Lower leg skin (tissue), 4 donors: ENCODE measurements around the gene SLC43A1. TPM values are rescaled to one million over a fixed set of nuclear protein-coding genes. Genes with fewer than 3 reads are reported as not detected.

Experiments
- DNase-seq, 2 donors: peaks; one replicate each; pipeline ENCODE4 v3.0.0-alpha.2; 2019; ENCODE audit warnings: low spot score in 2 of 2
- H3K4me3 ChIP-seq: fragments of 200-600 bp; sonication (generic); 2 replicates; pipeline ENCODE4 v1.5.1; 2017; ENCODE audit warnings: mild to moderate bottlenecking, low read depth; ENCODE audit not compliant: poor library complexity, severe bottlenecking
- POLR2A ChIP-seq, 2 donors: fragments of 450-650 bp; IDR thresholded peaks; one replicate each; pipeline ENCODE4 v1.6.1; 2016 to 2017; ENCODE audit warnings: antibody characterized with exemption in 2 of 2, mild to moderate bottlenecking in 1 of 2, moderate library complexity in 1 of 2
- WGBS, 2 donors: methylation state at CpG; one replicate each; pipeline ENCODE4 v1.1.5; 2018; 5-methylcytosine and 5-hydroxymethylcytosine counted together
- intact Hi-C: fragments of 100-400 bp; cut with DNase I; formaldehyde crosslinking; loops from one replicate; pipeline ENCODE4 v1.15.0; 2023; ENCODE audit warnings: low total_unique reads
- total RNA-seq, 4 donors: library from RNA; depleted of rRNA; stranded (reverse); fragments of >200 nt; gene quantifications; one replicate each; pipeline ENCODE4 v1.1.0, GENCODE V29; 2016
- TF ChIP-seq, protein P1 (sequence below), 3 donors: fragments of 450-650 bp; IDR thresholded peaks; one replicate each; pipeline ENCODE4 v1.5.1; 2016; ENCODE audit warnings: antibody characterized with exemption in 3 of 3, mild to moderate bottlenecking in 3 of 3, moderate library complexity in 2 of 3

Gene SLC43A1
- total RNA-seq, 4 donors from 2014 or later = 15.9 to 20.2 (median 18.3) TPM

DNA sequence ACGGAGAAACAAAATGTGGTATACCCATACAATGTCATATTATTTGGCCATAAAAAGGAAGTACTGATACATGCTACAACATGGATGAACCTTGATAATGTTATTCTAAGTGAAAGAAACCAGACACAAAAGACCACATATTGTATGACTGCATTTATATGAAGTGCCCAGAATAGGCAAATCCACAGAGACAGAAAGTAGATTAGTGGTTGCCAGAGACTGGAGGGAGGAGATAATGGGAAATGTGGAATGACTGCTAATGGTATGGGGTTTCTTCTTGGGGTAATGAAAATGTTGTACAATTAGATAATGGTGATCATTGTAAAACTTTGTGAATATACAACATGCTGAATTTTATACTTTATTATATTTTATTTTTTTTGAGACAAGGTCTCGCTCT, 5.6 kb upstream of the SLC43A1 start:
- DNase-seq = no peak
- 89 to 91% methylated on average over 2 of the region's 2 CpGs for WGBS, 2 donors
- H3K4me3 ChIP-seq = no peak overlapping the region
- intact Hi-C loops = loop anchor here (10.0 kb wide), 1 partner anchor 176 kb away; no protein-coding TSS in a partner anchor
- TF ChIP-seq, protein P1, sequence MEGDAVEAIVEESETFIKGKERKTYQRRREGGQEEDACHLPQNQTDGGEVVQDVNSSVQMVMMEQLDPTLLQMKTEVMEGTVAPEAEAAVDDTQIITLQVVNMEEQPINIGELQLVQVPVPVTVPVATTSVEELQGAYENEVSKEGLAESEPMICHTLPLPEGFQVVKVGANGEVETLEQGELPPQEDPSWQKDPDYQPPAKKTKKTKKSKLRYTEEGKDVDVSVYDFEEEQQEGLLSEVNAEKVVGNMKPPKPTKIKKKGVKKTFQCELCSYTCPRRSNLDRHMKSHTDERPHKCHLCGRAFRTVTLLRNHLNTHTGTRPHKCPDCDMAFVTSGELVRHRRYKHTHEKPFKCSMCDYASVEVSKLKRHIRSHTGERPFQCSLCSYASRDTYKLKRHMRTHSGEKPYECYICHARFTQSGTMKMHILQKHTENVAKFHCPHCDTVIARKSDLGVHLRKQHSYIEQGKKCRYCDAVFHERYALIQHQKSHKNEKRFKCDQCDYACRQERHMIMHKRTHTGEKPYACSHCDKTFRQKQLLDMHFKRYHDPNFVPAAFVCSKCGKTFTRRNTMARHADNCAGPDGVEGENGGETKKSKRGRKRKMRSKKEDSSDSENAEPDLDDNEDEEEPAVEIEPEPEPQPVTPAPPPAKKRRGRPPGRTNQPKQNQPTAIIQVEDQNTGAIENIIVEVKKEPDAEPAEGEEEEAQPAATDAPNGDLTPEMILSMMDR (IDR thresholded peaks at IDR 0.05) = no peak

DNA sequence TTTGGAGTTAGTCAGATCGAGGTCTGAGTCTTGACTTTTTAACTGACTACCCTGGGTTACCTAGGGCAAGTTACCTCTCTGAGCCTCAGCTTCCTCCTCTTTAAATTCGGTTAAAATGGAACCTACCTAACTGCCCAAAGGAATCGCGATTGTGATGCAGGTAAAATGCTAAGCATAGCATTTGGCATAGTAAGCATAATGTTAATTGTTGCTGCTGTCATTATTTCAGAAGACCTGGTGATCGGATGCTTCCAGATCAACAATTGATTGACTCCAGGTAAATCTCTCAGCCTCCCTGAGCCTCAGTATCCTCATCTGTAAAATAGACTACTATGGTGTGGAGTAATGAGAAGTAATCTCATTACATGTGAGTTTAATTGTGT, 550 bp upstream of the SLC43A1 start:
- intact Hi-C loops = no loop called here
- H3K4me3 ChIP-seq = peak overlapping the region; percentile 79
- TF ChIP-seq POLR2A (IDR thresholded peaks at IDR 0.05) = no peak
- TF ChIP-seq, protein P1 (IDR thresholded peaks at IDR 0.05) = no peak
- 13 to 18% methylated on average over 5 of the region's 5 CpGs for WGBS, 2 donors
- DNase-seq = no peak

DNA sequence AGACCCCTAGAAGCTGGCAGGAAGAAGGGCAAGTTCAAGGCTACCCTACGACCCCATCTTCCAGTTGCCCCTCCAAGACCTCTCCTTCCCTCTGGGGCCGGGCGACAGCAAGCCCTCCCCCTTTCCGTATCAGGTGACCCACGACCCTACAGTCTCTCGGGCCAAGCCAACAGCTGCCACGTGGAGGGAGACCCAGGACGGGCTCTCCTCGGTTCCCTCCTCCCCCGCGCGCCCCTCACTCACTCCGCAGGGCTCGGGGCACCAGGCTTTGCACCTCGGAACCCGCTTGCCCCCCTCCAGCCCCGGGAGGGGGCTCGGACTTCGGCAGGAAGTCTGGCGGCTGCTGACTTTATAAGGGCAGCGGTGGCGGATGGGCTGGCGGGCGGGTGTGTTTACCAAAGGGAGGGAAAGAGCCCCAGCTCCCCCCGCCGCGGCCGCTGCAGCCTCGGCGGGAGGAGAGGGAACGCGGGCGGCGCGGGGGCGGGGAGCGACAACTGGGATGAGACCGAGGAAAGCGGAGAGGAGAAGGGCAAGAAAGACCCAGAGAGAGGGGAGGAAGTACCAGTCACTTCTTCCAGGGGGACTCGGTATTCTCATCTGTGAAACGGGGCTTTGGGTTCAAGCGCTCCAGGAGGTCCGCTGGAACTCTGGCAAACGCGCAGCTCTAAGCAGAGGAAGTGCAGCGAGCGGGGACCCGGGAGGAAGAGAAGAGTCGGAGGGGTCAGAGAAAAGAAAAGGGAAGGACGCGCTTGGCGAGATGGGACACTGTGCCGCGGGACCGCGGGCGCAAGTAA, 767 bp downstream of the SLC43A1 start:
- 0% methylated on average over 43 to 57 of the region's 57 CpGs for WGBS, 2 donors
- intact Hi-C loops = no loop called here
- H3K4me3 ChIP-seq = peak overlapping the region; percentile 79
- peak in 1 of 2 donors; percentile 92 for DNase-seq
- TF ChIP-seq, protein P1 (IDR thresholded peaks at IDR 0.05) = no peak
- no peak for TF ChIP-seq POLR2A (IDR thresholded peaks at IDR 0.05)

DNA sequence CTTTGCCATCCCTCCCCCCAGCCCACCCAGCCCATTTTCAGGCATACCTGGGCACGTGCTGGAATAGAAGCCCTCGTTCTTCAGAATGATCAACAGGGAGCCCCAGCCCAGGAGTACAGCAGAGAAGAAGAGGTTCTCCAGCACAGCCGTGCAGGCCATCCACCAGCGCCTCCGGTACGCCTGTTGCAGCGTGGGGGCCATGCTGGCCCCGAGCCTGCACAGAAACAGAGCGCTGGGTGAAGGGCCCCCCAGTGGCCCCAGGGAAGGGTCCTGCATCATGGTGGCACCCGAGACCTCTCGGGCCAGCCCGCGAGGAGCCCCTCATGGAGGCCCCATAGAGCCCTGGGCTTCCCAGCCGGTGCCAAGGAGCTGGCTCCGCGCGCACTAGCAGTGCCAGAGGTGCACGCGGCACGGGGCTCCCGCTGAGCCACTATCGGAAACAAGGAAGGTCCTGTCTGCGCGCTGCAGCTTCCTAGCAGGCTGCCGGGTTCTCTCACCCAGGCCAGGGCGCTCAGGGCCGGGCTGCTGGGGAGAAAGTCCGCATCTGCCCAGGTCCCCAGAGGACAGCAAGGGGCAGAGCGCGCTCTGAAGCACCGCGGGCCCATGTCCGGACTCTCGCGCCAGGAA, 1.5 kb downstream of the SLC43A1 start:
- peak in 1 of 2 donors; percentile 91 for DNase-seq

DNA sequence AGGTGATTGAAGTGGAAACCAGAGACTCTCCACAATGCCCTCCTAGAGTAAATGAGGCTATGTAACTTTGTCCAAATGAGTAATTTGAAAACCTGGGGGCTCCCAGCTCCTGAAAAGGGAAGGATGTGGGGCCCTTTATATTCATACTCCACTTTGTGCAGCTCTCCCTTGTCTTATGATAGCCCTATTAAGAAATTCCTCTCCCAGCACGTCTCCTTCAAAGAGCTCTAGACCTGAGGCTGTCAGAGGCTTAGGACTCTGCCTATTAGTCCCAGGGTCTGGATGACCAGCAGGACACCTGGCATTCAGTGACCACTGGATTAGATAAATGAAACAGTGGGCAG, 2.1 kb downstream of the SLC43A1 start:
- no peak for TF ChIP-seq POLR2A (IDR thresholded peaks at IDR 0.05)
- TF ChIP-seq, protein P1 (IDR thresholded peaks at IDR 0.05) = no peak
- H3K4me3 ChIP-seq = no peak overlapping the region
- intact Hi-C loops = no loop called here

More for the DNA sequence above, 1.5 kb downstream of the SLC43A1 start:
- 17 to 19% methylated on average over 7 to 27 of the region's 35 CpGs for WGBS, 2 donors
- peak overlapping the region; percentile 79 for H3K4me3 ChIP-seq
- intact Hi-C loops = no loop called here
- no peak for TF ChIP-seq POLR2A (IDR thresholded peaks at IDR 0.05)
- TF ChIP-seq, protein P1 (IDR thresholded peaks at IDR 0.05) = no peak

More for the DNA sequence above, 2.1 kb downstream of the SLC43A1 start:
- 23 to 24% methylated on average over 1 of the region's 1 CpG for WGBS, 2 donors
- no peak for DNase-seq
